H9 (cell line): ENCODE measurements around the gene MAST4. TPM values are rescaled to one million over a fixed set of nuclear protein-coding genes. Genes with fewer than 3 reads are reported as not detected.
A peak's percentile ranks its signal among the peaks of the same experiment; 100 is the strongest.

ENCODE experiments used
- DNase-seq: peaks from one replicate; pipeline ENCODE4 v3.0.0-alpha.2; 2017
- H2AFZ ChIP-seq: one replicate; pipeline ENCODE4 v1.6.1; 2013; ENCODE audit warnings: mild to moderate bottlenecking, low read length, control low read depth, moderate library complexity
- H2AK5ac ChIP-seq: 2 replicates; pipeline ENCODE4 v1.6.1; 2013; ENCODE audit warnings: low read length, control low read depth, mixed read lengths; ENCODE audit not compliant: insufficient read length
- H2BK120ac ChIP-seq: one replicate; pipeline ENCODE4 v1.6.1; 2013; ENCODE audit warnings: low read depth, mild to moderate bottlenecking, low read length, control low read depth, inconsistent platforms; ENCODE audit not compliant: poor library complexity, severe bottlenecking
- H2BK12ac ChIP-seq: 2 replicates; pipeline ENCODE4 v1.6.1; 2013; ENCODE audit warnings: low read length, control low read depth, mixed read lengths, low read depth; ENCODE audit not compliant: insufficient read length
- H2BK15ac ChIP-seq: 2 replicates; pipeline ENCODE4 v1.6.1; 2013; ENCODE audit warnings: low read depth, low read length, control low read depth
- H2BK20ac ChIP-seq: one replicate; pipeline ENCODE4 v1.6.1; 2013; ENCODE audit warnings: low read depth, mild to moderate bottlenecking, low read length, control low read depth, inconsistent platforms; ENCODE audit not compliant: poor library complexity, severe bottlenecking
- H2BK5ac ChIP-seq: 2 replicates; pipeline ENCODE4 v1.6.1; 2013; ENCODE audit warnings: low read length, control low read depth, mixed read lengths; ENCODE audit not compliant: insufficient read length
- H3K14ac ChIP-seq: 2 replicates; pipeline ENCODE4 v1.6.1; 2013; ENCODE audit warnings: low read length, control low read depth; ENCODE audit not compliant: insufficient read depth
- H3K18ac ChIP-seq: 2 replicates; pipeline ENCODE4 v1.6.1; 2013; ENCODE audit warnings: low read depth, mild to moderate bottlenecking, mixed read lengths, low read length, control low read depth; ENCODE audit not compliant: insufficient read length
- H3K23ac ChIP-seq: 2 replicates; pipeline ENCODE4 v1.6.1; 2013; ENCODE audit warnings: low read length, control low read depth, mixed read lengths, low read depth; ENCODE audit not compliant: insufficient read length
- H3K23me2 ChIP-seq: 2 replicates; pipeline ENCODE4 v1.6.1; 2013; ENCODE audit warnings: low read depth, mild to moderate bottlenecking, mixed read lengths, low read length, control low read depth; ENCODE audit not compliant: insufficient read length, poor library complexity, severe bottlenecking
- H3K27ac ChIP-seq: 2 replicates; pipeline ENCODE4 v1.5.1; 2013; ENCODE audit warnings: low read length, control low read depth, mixed read lengths, low read depth; ENCODE audit not compliant: insufficient read length
- H3K27me3 ChIP-seq: 2 replicates; pipeline ENCODE4 v1.6.1; 2013; ENCODE audit warnings: low read length, control low read depth, inconsistent platforms; ENCODE audit not compliant: insufficient read depth
- H3K4ac ChIP-seq: 2 replicates; pipeline ENCODE4 v1.6.1; 2013; ENCODE audit warnings: low read depth, mild to moderate bottlenecking, control low read depth, inconsistent platforms, low read length, moderate library complexity
- H3K4me1 ChIP-seq: 2 replicates; pipeline ENCODE4 v1.6.1; 2013; ENCODE audit warnings: low read length, control low read depth, inconsistent platforms; ENCODE audit not compliant: insufficient read depth
- H3K4me2 ChIP-seq: 2 replicates; pipeline ENCODE4 v1.6.1; 2013; ENCODE audit warnings: low read length, control low read depth, mixed read lengths; ENCODE audit not compliant: insufficient read length, insufficient read depth
- H3K56ac ChIP-seq: 2 replicates; pipeline ENCODE4 v1.6.1; 2013; ENCODE audit warnings: low read depth, mild to moderate bottlenecking, mixed read lengths, low read length, control low read depth; ENCODE audit not compliant: insufficient read length
- H3K79me1 ChIP-seq: 2 replicates; pipeline ENCODE4 v1.6.1; 2013; ENCODE audit warnings: low read depth, mild to moderate bottlenecking, moderate library complexity, low read length, control low read depth, inconsistent platforms; ENCODE audit not compliant: insufficient read depth, poor library complexity, severe bottlenecking
- H3K79me2 ChIP-seq: 2 replicates; pipeline ENCODE4 v1.6.1; 2013; ENCODE audit warnings: low read length, control low read depth, inconsistent platforms; ENCODE audit not compliant: insufficient read depth
- H3K9ac ChIP-seq: 2 replicates; pipeline ENCODE4 v1.6.1; 2013; ENCODE audit warnings: low read length, control low read depth, mixed read lengths; ENCODE audit not compliant: insufficient read length; ENCODE audit errors: extremely low read depth
- H3K9me3 ChIP-seq: one replicate; pipeline ENCODE4 v1.6.1; 2013; ENCODE audit warnings: low read depth, low read length, inconsistent platforms; ENCODE audit not compliant: control insufficient read depth
- H3T11ph ChIP-seq: one replicate; pipeline ENCODE4 v1.6.1; 2013; ENCODE audit warnings: mild to moderate bottlenecking, low read length, control low read depth, inconsistent platforms
- H4K20me1 ChIP-seq: one replicate; pipeline ENCODE4 v1.6.1; 2013; ENCODE audit not compliant: control insufficient read depth, insufficient read length, insufficient read depth
- H4K5ac ChIP-seq: 2 replicates; pipeline ENCODE4 v1.6.1; 2013; ENCODE audit warnings: low read depth, mild to moderate bottlenecking, mixed read lengths, low read length, control low read depth; ENCODE audit not compliant: insufficient read length
- H4K8ac ChIP-seq: replicated peaks from 2 replicates; pipeline ENCODE4 v1.6.1; 2013; ENCODE audit warnings: low read length, control low read depth, mixed read lengths, low read depth; ENCODE audit not compliant: insufficient read length
- H4K91ac ChIP-seq: 2 replicates; pipeline ENCODE4 v1.6.1; 2013; ENCODE audit warnings: low read depth, mild to moderate bottlenecking, moderate library complexity, mixed read lengths, low read length, control low read depth; ENCODE audit not compliant: insufficient read length
- H3K27ac Mint-ChIP-seq, 3 experiments: 2 replicates in 2 of 3; 3 replicates in 1 of 3; pipeline ENCODE4 v1.8.0; 2020 to 2021; ENCODE audit warnings: mixed read lengths in 3 of 3, mild to moderate bottlenecking in 1 of 3, moderate library complexity in 1 of 3
- H3K27me3 Mint-ChIP-seq: 2 replicates; pipeline ENCODE4 v1.8.0; 2021; ENCODE audit warnings: low read depth, mild to moderate bottlenecking, moderate library complexity, mixed read lengths
- H3K36me3 Mint-ChIP-seq, 3 experiments: 2 replicates in 2 of 3; 3 replicates in 1 of 3; pipeline ENCODE4 v1.8.0; 2020 to 2021; ENCODE audit warnings: low read depth in 3 of 3, mixed read lengths in 3 of 3; ENCODE audit not compliant: insufficient read depth in 1 of 3
- H3K4me1 Mint-ChIP-seq, 2 experiments: 2 replicates each; pipeline ENCODE4 v1.8.0; 2020; ENCODE audit warnings: mixed read lengths in 2 of 2
- H3K4me3 Mint-ChIP-seq, 2 experiments: 2 replicates in 1 of 2; 3 replicates in 1 of 2; pipeline ENCODE4 v1.8.0; 2020 to 2021; ENCODE audit warnings: mild to moderate bottlenecking in 2 of 2, mixed read lengths in 2 of 2, moderate library complexity in 1 of 2
- H3K9me3 Mint-ChIP-seq, 2 experiments: 2 replicates in 1 of 2; 3 replicates in 1 of 2; pipeline ENCODE4 v1.8.0; 2020; ENCODE audit warnings: mild to moderate bottlenecking in 2 of 2, mixed read lengths in 2 of 2, moderate library complexity in 1 of 2
- CTCF ChIP-seq: fragments of 200-600 bp; sonication (generic); conservative IDR thresholded peaks from 3 replicates; pipeline ENCODE4 v1.8.0; 2021; ENCODE audit warnings: antibody characterized with exemption, mild to moderate bottlenecking
- WGBS: extraction: QIAGEN DNeasy Blood & Tissue Kit; methylation state at CpG from one replicate; pipeline ENCODE4 v1.1.7; 2013; ENCODE audit warnings: missing lambda C conversion rate, low lambda C conversion rate, mixed read lengths; ENCODE audit not compliant: insufficient read length; ENCODE audit errors: extremely low coverage; 5-methylcytosine and 5-hydroxymethylcytosine counted together
- total RNA-seq: library from RNA; stranded (reverse); gene quantifications from 2 replicates; pipeline ENCODE4 v1.2.1, GENCODE V29; 2021

Gene MAST4
- total RNA-seq, 1 experiment from 2014 or later, result 3.7 TPM

GRCh38 chr5:66864240-66864884, 268.2 kb downstream of the MAST4 start:
- peaks cover 33 to 38% of the 10 kb centered on the region in 2 experiments for H3K4me1 Mint-ChIP-seq
- Histone ChIP-seq H3K4ac (no peak overlapping the region), H4K91ac (no peak overlapping the region), H3K14ac (no peak overlapping the region), H2AK5ac (no peak overlapping the region), H4K8ac (no peak overlapping the region), H3K4me1 (peaks cover 6% of the 10 kb centered on the region; the same call in 1 of the 2 replicates), H3K23me2 (no peaks in the 10 kb centered on the region), H3K23ac (no peak overlapping the region), H2AFZ (no peak overlapping the region), H3T11ph (no peak overlapping the region), H3K18ac (no peak overlapping the region), H3K79me2 (no peaks in the 10 kb centered on the region), H2BK20ac (no peak overlapping the region), H3K9ac (no peak overlapping the region), H3K27ac (no peak overlapping the region), H2BK15ac (no peak overlapping the region), H3K79me1 (no peaks in the 10 kb centered on the region), H2BK12ac (no peak overlapping the region), H2BK120ac (no peak overlapping the region), H4K20me1 (no peaks in the 10 kb centered on the region), H3K9me3 (no peaks in the 10 kb centered on the region), H3K27me3 (no peaks in the 10 kb centered on the region), H4K5ac (no peak overlapping the region), H3K56ac (no peak overlapping the region), H3K4me2 (no peak overlapping the region), H2BK5ac (no peak overlapping the region)
- TF ChIP-seq CTCF, result peak; percentile 49; the same call in 2 of the 3 replicates
- no peaks in the 10 kb centered on the region for H3K9me3 Mint-ChIP-seq
- peak overlapping the region in 1 of 3 experiments; percentile 86; a peak in 2 of 7 replicates for H3K27ac Mint-ChIP-seq
- no peaks in the 10 kb centered on the region for H3K36me3 Mint-ChIP-seq
- DNase-seq, result no peak
- H3K4me3 Mint-ChIP-seq, result no peak overlapping the region
- peaks cover 2% of the 10 kb centered on the region; the same call in 1 of the 2 replicates for H3K27me3 Mint-ChIP-seq
- WGBS, result no CpG with 5 or more reads among the region's 10 CpGs
